Measurements from ENCODE around the gene ESRRB.

ESRRB gene

DNA sequence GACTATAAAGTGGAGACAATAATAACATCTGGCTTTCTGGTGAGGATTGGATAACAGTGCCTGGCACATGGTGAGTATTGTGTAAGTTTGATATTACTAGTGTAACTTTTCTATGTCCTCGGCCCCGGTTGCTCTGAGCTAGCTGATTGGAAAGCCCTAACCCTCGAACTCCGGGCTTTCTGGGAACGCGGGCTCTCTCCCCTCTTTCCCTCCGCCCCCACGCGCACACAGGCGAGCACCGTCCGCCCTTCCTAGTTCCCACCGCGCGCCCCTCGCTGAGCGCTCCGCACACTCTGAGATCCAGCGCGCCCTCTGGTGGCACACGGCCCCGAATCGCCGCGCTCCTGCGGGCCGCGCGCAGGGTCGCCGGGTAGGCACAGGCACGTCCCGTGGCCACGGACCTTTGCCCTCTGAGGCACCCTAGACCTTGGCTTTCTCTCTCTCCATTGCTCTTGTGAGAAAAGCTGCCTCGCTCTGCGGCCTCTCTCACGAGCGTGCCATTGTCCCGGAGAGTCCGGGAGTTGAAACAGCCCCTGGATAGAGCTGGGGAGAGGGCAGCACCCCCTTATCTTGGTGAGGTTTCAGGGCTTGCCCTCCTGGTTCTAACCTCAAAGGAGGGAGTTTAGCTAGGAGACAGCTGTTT lies 23.2 kb upstream of the ESRRB start:
- DNase-seq: peak; percentile 45

- no peak for DNase-seq
These were observed 21.6 kb upstream of the ESRRB start for GRCh38 chr14:76354310-76354709.

GRCh38 chr14:76355771-76356170 lies 20.2 kb upstream of the ESRRB start:
- DNase-seq: no peak

DNA sequence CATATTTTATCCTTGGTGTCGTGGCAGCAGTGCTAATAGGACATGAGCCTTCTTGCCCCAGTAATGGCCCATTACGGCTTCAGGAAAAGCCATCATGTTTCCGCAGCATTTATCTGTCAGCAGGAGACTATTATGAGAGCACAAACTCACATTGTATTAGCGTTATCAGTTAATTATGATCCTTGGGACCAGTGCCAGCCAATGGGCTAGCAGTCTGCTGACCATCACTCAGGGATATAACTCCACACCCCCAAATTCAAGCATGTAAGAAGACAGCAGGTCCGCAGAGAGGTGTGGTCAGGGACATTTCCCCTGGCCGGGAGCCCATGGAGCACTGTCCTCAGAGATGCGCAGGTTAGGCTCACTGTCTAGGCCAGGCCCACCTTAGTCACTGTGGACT lies 4.9 kb upstream of the ESRRB start:
- DNase-seq: no peak

DNA sequence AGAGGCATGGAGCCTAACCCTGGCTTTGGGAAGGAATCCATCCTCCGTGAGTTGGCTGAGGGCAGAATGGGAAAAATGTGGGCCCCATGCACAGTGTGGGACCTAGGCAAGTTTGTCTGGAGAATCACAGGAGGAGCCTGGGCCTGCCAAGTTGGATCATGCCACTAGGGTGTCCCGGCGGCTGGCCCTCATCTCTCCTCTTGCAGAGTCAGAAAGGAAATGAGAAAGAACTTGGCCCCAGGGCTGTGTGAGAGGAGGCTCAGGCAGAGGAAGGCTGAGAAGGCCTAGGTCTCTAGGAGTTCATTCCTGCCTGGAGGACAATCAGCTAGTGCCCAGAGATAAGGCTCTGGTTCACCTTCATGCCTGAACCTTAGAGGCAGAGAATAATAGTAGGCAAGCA lies 2.5 kb upstream of the ESRRB start:
- DNase-seq: no peak

GRCh38 chr14:76375484-76375883 lies 453 bp upstream of the ESRRB start:
- DNase-seq: no peak

DNA sequence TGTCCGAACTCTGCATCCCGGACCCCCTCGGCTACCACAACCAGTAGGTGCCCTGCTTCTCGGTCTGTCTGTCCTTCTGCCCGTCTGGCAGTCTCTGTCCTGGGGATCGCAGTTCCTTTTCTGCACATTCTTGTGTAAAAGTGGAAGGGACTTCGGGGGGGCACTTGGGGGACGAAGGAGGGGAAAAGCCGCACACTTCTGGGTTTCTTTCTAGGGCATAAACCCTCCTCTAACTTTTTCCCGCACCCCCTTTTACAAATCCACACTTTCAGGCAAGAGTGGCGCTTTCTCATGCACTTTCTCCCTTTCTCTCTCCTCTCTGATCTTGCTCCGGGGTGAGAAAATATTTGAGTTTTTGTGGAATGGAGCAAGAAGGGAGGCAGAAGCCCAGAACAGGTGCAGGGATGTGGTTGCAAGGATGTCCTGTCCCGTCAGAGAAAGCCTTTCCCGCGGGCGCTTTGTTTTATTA lies 506 bp downstream of the ESRRB start:
- no peak for DNase-seq

GRCh38 chr14:76376878-76377734 lies 1.2 kb downstream of the ESRRB start:
- no peak for DNase-seq

DNA sequence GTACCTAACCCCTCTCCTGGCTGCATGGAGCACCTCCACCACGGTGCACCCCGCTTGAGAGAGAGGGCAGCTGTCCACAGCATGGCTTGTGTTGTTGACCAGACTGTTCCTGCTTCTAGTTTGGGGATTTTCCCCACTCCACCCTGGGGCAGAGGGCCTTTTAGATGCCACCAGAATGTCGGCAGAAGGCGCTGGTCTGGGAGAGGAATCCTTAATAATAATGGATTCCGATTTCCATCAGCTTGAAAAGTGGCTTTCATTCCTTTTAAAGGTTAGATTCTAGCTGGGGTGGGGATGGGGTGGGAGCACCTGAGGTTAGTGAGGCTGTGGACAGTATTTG lies 1.8 kb downstream of the ESRRB start:
- no peak for DNase-seq

DNA sequence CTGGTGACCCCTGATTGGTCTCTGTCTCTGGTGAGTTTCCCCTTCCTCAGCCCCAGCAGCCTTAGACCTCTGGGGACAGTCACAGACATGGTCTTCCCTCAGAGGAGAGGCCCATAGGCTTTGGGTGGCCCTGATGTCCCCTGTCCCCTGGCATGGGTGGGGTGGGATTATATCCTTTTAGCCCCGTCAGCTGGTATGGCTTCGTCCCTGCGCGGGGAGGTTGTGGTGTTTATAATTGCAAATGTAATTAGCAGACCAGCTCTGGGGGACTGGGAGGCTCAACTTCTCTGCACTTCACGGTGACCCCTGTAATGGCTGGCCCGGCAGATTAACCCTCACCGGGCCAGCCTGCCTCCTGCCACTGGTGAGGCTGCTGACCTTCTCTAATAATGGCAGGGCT lies 5.1 kb downstream of the ESRRB start:
- no peak for DNase-seq

- DNase-seq: no peak
These were observed 6.0 kb downstream of the ESRRB start for GRCh38 chr14:76381817-76382494.

DNA sequence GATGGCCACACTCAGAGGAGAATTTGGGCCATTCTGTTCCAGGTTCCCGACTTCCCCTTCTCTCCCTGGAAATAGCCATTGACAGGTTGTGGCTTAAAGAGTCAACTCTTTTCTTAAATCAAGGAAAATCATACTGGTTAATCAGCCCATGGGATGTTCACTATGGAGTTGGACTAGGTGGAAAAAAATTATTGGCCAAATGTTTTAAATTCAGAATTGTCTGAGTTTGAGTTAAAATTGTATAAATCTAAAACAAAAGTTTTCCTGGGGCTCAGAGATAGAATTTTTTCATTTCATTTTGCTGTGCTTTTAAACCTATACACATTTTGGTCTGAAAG lies 6.5 kb downstream of the ESRRB start:
- DNase-seq: no peak

- DNase-seq: no peak
These were observed 9.5 kb downstream of the ESRRB start for GRCh38 chr14:76385435-76385834.

- peak; percentile 60 for DNase-seq
These were observed 11.2 kb downstream of the ESRRB start for GRCh38 chr14:76386944-76387782.

GRCh38 chr14:76389841-76390240 lies 13.9 kb downstream of the ESRRB start:
- no peak for DNase-seq

DNA sequence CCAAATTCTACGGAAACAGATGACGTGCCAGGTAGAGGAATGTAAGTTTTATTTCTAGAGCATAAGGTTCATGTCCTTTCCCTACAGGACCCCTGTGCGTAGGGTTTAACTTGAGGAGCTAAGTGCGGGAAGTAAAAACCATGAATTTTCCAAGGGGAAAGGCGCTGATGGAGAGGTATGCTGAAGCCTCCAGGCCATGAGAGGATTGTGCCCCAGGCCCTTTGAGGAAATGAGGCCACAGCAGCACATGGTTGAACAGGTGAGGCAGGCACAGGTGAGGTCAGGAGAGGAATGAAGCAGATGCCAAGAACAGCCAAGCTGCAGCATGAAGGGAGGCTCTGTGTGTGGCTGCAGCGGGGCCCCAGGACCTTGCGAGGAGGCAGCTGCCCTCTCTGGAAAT lies 14.7 kb downstream of the ESRRB start:
- no peak for DNase-seq

DNA sequence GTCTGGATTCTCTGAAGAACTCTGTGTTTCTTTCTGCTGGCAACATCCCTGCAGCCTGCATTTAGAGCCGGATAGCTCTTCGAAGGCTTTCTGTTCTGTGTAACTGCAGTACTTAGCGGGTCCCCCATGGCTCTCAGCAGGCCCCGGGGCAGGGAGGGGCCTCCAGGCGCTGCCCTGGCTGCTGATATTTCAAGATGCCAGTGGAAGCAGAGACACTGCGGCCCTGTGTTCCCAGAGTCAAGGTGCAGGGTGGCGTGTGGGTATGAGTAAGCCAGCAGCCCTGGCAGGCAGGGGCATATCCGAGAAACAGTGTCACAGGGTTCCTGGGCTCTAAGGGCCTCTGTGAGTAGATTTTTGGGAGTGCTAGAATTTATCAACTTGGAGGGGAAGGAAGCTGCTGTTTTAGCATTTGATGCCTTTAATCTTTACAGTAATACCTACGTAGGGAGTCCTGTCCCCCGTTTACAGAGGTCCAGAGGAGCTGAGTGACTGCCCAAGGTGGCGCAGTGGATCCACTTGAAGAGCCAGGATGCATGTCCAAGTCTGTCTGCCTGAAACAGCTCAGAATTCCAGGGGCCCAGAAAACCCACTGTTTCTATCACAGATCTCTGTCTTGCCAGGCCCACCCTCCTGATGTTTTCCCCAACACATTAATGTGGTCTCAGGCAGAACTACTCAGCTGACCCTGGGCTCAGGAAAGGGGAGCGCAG lies 16.2 kb downstream of the ESRRB start:
- DNase-seq: no peak

GRCh38 chr14:76394569-76394968 lies 18.6 kb downstream of the ESRRB start:
- no peak for DNase-seq

- DNase-seq: no peak
These were observed 19.2 kb downstream of the ESRRB start for GRCh38 chr14:76395161-76395560.

DNA sequence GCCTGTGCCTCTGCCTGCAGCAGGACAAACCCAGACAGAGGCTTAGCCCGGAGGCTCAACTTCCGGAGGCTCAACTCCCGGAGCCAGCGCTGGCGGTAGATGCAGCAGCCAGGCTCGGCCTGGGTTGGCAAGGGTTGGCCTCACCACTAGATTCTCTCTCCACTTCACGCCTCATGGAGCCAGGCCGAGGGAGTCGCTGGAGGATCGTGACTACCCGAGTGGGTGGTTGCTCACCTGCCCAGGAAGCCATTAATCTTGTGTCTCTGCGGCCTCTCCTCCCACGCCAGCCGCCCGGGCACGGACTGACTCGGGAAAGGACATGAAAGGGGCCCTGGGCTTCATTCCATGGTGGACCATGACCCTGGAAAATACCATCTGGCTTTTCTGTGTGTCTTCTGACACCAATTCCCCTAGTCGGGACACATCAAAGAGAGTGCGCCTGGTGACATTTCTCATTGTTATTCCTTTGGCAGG lies 20.8 kb downstream of the ESRRB start:
- no peak for DNase-seq

GRCh38 chr14:76405627-76406026 lies 29.7 kb downstream of the ESRRB start:
- peak; percentile 30 for DNase-seq

- DNase-seq: no peak
These were observed 31.7 kb downstream of the ESRRB start for GRCh38 chr14:76407449-76408150.

Data from NCI-H2107 (cell line).